ENCODE results near the gene PRPF19. TPM values are rescaled to one million over a fixed set of nuclear protein-coding genes. Genes with fewer than 3 reads are reported as not detected.

Gene PRPF19
- total RNA-seq, 6 donors from 2014 or later: 10.5 to 72.8 (median 55.1) TPM

DNA sequence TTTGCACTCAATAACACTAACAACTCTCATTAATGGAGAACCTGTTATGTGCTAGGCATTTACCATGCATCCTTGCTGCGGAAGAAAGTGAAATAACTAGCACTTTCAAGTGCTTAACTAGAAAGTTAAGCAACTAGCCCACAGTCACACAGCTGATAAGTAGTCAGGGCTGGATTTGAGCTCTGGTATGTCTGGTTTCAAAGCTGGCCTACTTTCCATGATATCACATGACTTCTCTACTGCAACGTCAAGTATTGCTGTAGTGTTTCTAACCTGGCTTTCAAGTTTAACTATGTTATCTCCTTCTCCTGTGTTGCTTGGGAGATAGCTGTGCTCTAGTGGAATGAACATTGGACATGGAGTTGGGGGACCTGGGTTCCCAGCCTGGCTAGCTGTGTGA is 33.5 kb upstream of the PRPF19 start:
- H3K36me3 ChIP-seq: peaks cover 5 to 73% (median 42%) of the 10 kb centered on the region in 4 donors
- H3K4me1 ChIP-seq: peaks cover 14 to 51% (median 27%) of the 10 kb centered on the region in 4 donors
- 44 to 46% methylated on average over 2 of the region's 2 CpGs for WGBS, 2 donors
- no peaks in the 10 kb centered on the region for H3K27me3 ChIP-seq
- TF ChIP-seq EP300 (IDR thresholded peaks at IDR 0.05) (no peak), POLR2A (IDR thresholded peaks at IDR 0.05) (no peak), POLR2AphosphoS5 (IDR thresholded peaks at IDR 0.05) (no peak)
- TF ChIP-seq, protein P1, sequence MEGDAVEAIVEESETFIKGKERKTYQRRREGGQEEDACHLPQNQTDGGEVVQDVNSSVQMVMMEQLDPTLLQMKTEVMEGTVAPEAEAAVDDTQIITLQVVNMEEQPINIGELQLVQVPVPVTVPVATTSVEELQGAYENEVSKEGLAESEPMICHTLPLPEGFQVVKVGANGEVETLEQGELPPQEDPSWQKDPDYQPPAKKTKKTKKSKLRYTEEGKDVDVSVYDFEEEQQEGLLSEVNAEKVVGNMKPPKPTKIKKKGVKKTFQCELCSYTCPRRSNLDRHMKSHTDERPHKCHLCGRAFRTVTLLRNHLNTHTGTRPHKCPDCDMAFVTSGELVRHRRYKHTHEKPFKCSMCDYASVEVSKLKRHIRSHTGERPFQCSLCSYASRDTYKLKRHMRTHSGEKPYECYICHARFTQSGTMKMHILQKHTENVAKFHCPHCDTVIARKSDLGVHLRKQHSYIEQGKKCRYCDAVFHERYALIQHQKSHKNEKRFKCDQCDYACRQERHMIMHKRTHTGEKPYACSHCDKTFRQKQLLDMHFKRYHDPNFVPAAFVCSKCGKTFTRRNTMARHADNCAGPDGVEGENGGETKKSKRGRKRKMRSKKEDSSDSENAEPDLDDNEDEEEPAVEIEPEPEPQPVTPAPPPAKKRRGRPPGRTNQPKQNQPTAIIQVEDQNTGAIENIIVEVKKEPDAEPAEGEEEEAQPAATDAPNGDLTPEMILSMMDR (IDR thresholded peaks at IDR 0.05): no peak
- H3K4me3 ChIP-seq: no peak overlapping the region
- ATAC-seq (ENCODE audit: low FRiP score in 2 of 2): peak in 1 of 2 donors; percentile 12
- DNase-seq: no peak
- H3K9me3 ChIP-seq: no peaks in the 10 kb centered on the region
- peak overlapping the region in 1 of 4 donors; percentile 40 for H3K27ac ChIP-seq

DNA sequence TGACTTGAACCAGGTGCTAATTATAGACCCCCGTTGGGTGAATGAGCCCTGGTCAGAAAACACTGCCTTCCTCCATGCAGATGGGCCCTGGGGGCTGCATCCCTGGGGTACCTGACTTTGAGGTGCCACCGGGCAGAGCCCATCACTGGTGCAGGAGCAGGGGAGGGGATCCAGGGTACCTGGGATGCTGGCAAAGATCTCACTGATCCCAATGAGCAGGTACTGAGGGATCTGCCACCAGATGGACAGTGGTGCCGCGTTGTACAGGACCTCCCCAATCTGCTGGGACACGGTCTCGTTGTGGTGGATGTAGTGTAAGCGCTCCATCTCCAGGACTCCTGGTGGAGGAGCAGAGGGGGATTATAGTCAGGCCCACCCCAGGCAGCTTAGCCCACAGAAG is 32.9 kb upstream of the PRPF19 start:
- 85% methylated on average over 4 of the region's 7 CpGs; no CpG with 5 or more reads in 1 of the 2 donors for WGBS, 2 donors
- no peaks in the 10 kb centered on the region for H3K27me3 ChIP-seq
- peak overlapping the region in 2 of 4 donors; percentile 40 to 82 for H3K27ac ChIP-seq
- DNase-seq (no peak), ATAC-seq (ENCODE audit: low FRiP score in 2 of 2) (no peak)
- H3K4me1 ChIP-seq: peaks cover 14 to 51% (median 27%) of the 10 kb centered on the region in 4 donors
- H3K36me3 ChIP-seq: peaks cover 5 to 71% (median 42%) of the 10 kb centered on the region in 4 donors
- TF ChIP-seq POLR2AphosphoS5 (IDR thresholded peaks at IDR 0.05): no peak
- TF ChIP-seq POLR2A (IDR thresholded peaks at IDR 0.05): no peak
- TF ChIP-seq, protein P1 (IDR thresholded peaks at IDR 0.05): no peak
- no peak for TF ChIP-seq EP300 (IDR thresholded peaks at IDR 0.05)
- H3K4me3 ChIP-seq: no peak overlapping the region
- H3K9me3 ChIP-seq: no peaks in the 10 kb centered on the region

DNA sequence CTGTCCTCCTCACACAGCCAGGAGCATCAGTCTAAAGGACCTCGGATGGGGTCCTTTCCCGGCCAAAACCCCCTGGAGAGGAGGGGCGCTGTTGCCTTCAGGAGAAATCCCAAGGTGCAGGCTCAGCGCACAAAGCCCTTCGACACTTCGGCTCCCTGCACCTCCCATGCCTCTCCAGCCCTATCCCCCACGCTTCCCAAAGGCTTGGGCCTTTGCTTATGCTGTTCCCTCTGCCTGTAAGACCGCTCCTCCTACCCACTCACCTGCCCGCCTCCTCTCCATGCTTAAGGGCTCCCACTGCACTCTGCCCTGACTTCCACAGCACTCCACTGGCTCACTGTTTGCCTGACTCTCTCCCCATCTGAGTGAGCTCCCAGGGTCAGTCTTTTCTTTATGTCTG is 32.1 kb upstream of the PRPF19 start:
- peaks cover 14 to 49% (median 26%) of the 10 kb centered on the region in 4 donors for H3K4me1 ChIP-seq
- H3K27me3 ChIP-seq: no peaks in the 10 kb centered on the region
- ATAC-seq (ENCODE audit: low FRiP score in 2 of 2) (no peak), DNase-seq (no peak)
- no peaks in the 10 kb centered on the region for H3K9me3 ChIP-seq
- TF ChIP-seq POLR2AphosphoS5 (IDR thresholded peaks at IDR 0.05): no peak
- TF ChIP-seq POLR2A (IDR thresholded peaks at IDR 0.05): no peak
- TF ChIP-seq, protein P1 (IDR thresholded peaks at IDR 0.05): no peak
- TF ChIP-seq EP300 (IDR thresholded peaks at IDR 0.05): no peak
- H3K4me3 ChIP-seq: no peak overlapping the region
- peak overlapping the region in 1 of 4 donors; percentile 82 for H3K27ac ChIP-seq
- WGBS, 2 donors: 89 to 90% methylated on average over 9 of the region's 9 CpGs
- H3K36me3 ChIP-seq: peaks cover 5 to 68% (median 42%) of the 10 kb centered on the region in 4 donors

DNA sequence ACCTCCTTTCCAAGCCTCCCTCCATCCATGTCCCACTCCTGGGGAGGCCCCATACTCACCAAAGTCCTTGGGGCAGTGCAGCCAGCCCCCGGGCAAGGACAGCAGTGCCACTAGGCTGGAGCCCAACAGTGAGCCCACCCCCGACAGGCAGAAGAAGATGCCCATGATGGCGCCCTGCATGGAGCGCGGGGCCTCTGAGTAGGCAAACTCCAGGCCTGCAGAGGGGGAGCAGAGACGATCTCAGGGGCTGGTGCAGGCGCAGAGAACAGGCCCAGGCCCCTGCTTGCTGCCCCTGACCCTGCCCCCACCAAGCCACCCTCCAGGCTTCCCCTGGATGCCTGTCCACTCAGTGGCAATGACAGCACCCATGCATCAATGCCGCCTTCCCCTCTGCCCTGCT is 31.4 kb upstream of the PRPF19 start:
- Histone ChIP-seq H3K36me3 (peaks cover 5 to 62% (median 38%) of the 10 kb centered on the region in 4 donors), H3K4me1 (peaks cover 14 to 42% (median 22%) of the 10 kb centered on the region in 4 donors), H3K4me3 (no peak overlapping the region), H3K27me3 (no peaks in the 10 kb centered on the region), H3K9me3 (no peaks in the 10 kb centered on the region), H3K27ac (peak overlapping the region; percentile 76 to 90 (median 82))
- TF ChIP-seq, protein P1 (IDR thresholded peaks at IDR 0.05): no peak
- TF ChIP-seq EP300 (IDR thresholded peaks at IDR 0.05) (no peak), POLR2A (IDR thresholded peaks at IDR 0.05) (no peak), POLR2AphosphoS5 (IDR thresholded peaks at IDR 0.05) (no peak)
- WGBS, 2 donors: 93 to 100% methylated on average over 3 to 8 of the region's 8 CpGs
- DNase-seq (peak in 1 of 2 donors; percentile 60), ATAC-seq (ENCODE audit: low FRiP score in 2 of 2) (no peak)

DNA sequence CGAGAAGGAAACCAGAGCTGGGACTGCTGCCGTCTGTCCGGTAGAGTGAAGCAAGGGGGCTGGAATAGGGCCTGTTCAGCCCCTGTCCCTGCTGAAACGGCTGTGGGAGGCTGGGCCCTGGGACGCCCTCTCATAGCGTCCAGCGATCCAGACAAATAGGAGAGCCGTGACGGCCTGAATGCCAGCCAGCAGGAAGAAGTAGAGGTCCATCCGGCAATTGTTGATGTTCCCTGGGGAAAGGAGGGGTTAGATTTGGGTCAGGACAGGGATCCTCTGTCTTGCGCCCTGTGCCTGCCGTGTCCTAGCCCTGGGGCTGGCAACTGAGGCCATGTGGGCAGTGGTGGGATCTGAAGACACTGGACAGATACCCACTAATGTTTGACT is 30.8 kb upstream of the PRPF19 start:
- peak overlapping the region; percentile 76 to 90 (median 82) for H3K27ac ChIP-seq
- H3K36me3 ChIP-seq: peaks cover 4 to 55% (median 36%) of the 10 kb centered on the region in 4 donors
- no peaks in the 10 kb centered on the region for H3K9me3 ChIP-seq
- H3K27me3 ChIP-seq: no peaks in the 10 kb centered on the region
- no peak for ATAC-seq (ENCODE audit: low FRiP score in 2 of 2)
- TF ChIP-seq POLR2AphosphoS5 (IDR thresholded peaks at IDR 0.05) (peak in 1 of 2 donors; percentile 38), EP300 (IDR thresholded peaks at IDR 0.05) (no peak), POLR2A (IDR thresholded peaks at IDR 0.05) (no peak)
- TF ChIP-seq, protein P1 (IDR thresholded peaks at IDR 0.05): no peak
- peak in 1 of 2 donors; percentile 28 for DNase-seq
- no peak overlapping the region for H3K4me3 ChIP-seq
- H3K4me1 ChIP-seq: peaks cover 14 to 36% (median 18%) of the 10 kb centered on the region in 4 donors
- WGBS, 2 donors: 60 to 71% methylated on average over 12 of the region's 12 CpGs
